Stimulated activated naive CD8-positive, alpha-beta T cell treated with anti-CD3 and anti-CD28 coated beads, Interleukin-15, Interleukin-2, amounts not matched to agents 100 ng/mL and 50 ng/mL, for 24 hours (primary cell): ENCODE measurements around the gene PHLDB1.

Source experiments
- H3K27ac Mint-ChIP-seq: one replicate; pipeline ENCODE4 v1.8.0; 2021; ENCODE audit warnings: mild to moderate bottlenecking, mixed read lengths
- H3K27me3 Mint-ChIP-seq: one replicate; pipeline ENCODE4 v1.8.0; 2021; ENCODE audit warnings: mixed read lengths
- H3K36me3 Mint-ChIP-seq: one replicate; pipeline ENCODE4 v1.8.0; 2021; ENCODE audit warnings: low read depth, mixed read lengths
- H3K4me1 Mint-ChIP-seq: one replicate; pipeline ENCODE4 v1.8.0; 2021; ENCODE audit warnings: low read depth, mixed read lengths
- H3K4me3 Mint-ChIP-seq: one replicate; pipeline ENCODE4 v1.8.0; 2021; ENCODE audit warnings: mild to moderate bottlenecking, mixed read lengths
- H3K9me3 Mint-ChIP-seq: one replicate; pipeline ENCODE4 v1.8.0; 2021; ENCODE audit warnings: mixed read lengths

PHLDB1 gene

GRCh38 chr11:118625976-118626375 lies 18.6 kb downstream of the PHLDB1 start:
- peaks cover 6% of the 10 kb centered on the region for H3K4me1 Mint-ChIP-seq
- H3K27ac Mint-ChIP-seq = no peak overlapping the region
- no peaks in the 10 kb centered on the region for H3K36me3 Mint-ChIP-seq
- no peaks in the 10 kb centered on the region for H3K9me3 Mint-ChIP-seq
- H3K27me3 Mint-ChIP-seq = peaks cover 9% of the 10 kb centered on the region
- H3K4me3 Mint-ChIP-seq = no peak overlapping the region

- Mint-ChIP-seq H3K9me3 (no peaks in the 10 kb centered on the region), H3K4me1 (no peaks in the 10 kb centered on the region), H3K27me3 (peaks cover 4% of the 10 kb centered on the region), H3K36me3 (no peaks in the 10 kb centered on the region), H3K27ac (no peak overlapping the region), H3K4me3 (no peak overlapping the region)
These were observed 20.2 kb downstream of the PHLDB1 start for GRCh38 chr11:118627566-118627965.

- Mint-ChIP-seq H3K36me3 (no peaks in the 10 kb centered on the region), H3K9me3 (no peaks in the 10 kb centered on the region), H3K27me3 (no peaks in the 10 kb centered on the region), H3K4me1 (no peaks in the 10 kb centered on the region), H3K27ac (no peak overlapping the region), H3K4me3 (no peak overlapping the region)
These were observed 20.6 kb downstream of the PHLDB1 start for GRCh38 chr11:118628031-118628430.

- H3K9me3 Mint-ChIP-seq = no peaks in the 10 kb centered on the region
- H3K4me1 Mint-ChIP-seq = no peaks in the 10 kb centered on the region
- H3K27ac Mint-ChIP-seq = no peak overlapping the region
- no peak overlapping the region for H3K4me3 Mint-ChIP-seq
- H3K27me3 Mint-ChIP-seq = no peaks in the 10 kb centered on the region
- H3K36me3 Mint-ChIP-seq = no peaks in the 10 kb centered on the region
These were observed 21.0 kb downstream of the PHLDB1 start for GRCh38 chr11:118628432-118628831.

- Mint-ChIP-seq H3K4me1 (no peaks in the 10 kb centered on the region), H3K36me3 (no peaks in the 10 kb centered on the region), H3K27ac (no peak overlapping the region), H3K9me3 (no peaks in the 10 kb centered on the region), H3K27me3 (no peaks in the 10 kb centered on the region), H3K4me3 (no peak overlapping the region)
These were observed 21.6 kb downstream of the PHLDB1 start for GRCh38 chr11:118628861-118629549.

GRCh38 chr11:118629761-118630661 lies 22.6 kb downstream of the PHLDB1 start:
- Mint-ChIP-seq H3K9me3 (no peaks in the 10 kb centered on the region), H3K4me1 (no peaks in the 10 kb centered on the region), H3K4me3 (no peak overlapping the region), H3K36me3 (no peaks in the 10 kb centered on the region), H3K27ac (no peak overlapping the region), H3K27me3 (no peaks in the 10 kb centered on the region)

- H3K27ac Mint-ChIP-seq = no peak overlapping the region
- H3K4me1 Mint-ChIP-seq = no peaks in the 10 kb centered on the region
- no peaks in the 10 kb centered on the region for H3K36me3 Mint-ChIP-seq
- H3K27me3 Mint-ChIP-seq = no peaks in the 10 kb centered on the region
- H3K9me3 Mint-ChIP-seq = no peaks in the 10 kb centered on the region
- no peak overlapping the region for H3K4me3 Mint-ChIP-seq
These were observed 23.9 kb downstream of the PHLDB1 start for GRCh38 chr11:118631142-118631909.

- Mint-ChIP-seq H3K27ac (no peak overlapping the region), H3K27me3 (no peaks in the 10 kb centered on the region)
These were observed 25.3 kb downstream of the PHLDB1 start for GRCh38 chr11:118632577-118633318.

GRCh38 chr11:118633319-118633690 lies 25.9 kb downstream of the PHLDB1 start:
- Mint-ChIP-seq H3K4me3 (no peak overlapping the region), H3K27ac (no peak overlapping the region), H3K27me3 (no peaks in the 10 kb centered on the region), H3K9me3 (no peaks in the 10 kb centered on the region), H3K4me1 (no peaks in the 10 kb centered on the region), H3K36me3 (no peaks in the 10 kb centered on the region)

More at GRCh38 chr11:118632577-118633318, 25.3 kb downstream of the PHLDB1 start:
- Mint-ChIP-seq H3K4me3 (no peak overlapping the region), H3K4me1 (no peaks in the 10 kb centered on the region), H3K36me3 (no peaks in the 10 kb centered on the region), H3K9me3 (no peaks in the 10 kb centered on the region)

GRCh38 chr11:118633979-118634378 lies 26.6 kb downstream of the PHLDB1 start:
- Mint-ChIP-seq H3K27me3 (no peaks in the 10 kb centered on the region), H3K4me1 (no peaks in the 10 kb centered on the region), H3K4me3 (no peak overlapping the region), H3K27ac (no peak overlapping the region), H3K9me3 (no peaks in the 10 kb centered on the region), H3K36me3 (no peaks in the 10 kb centered on the region)

GRCh38 chr11:118634431-118635236 lies 27.2 kb downstream of the PHLDB1 start:
- Mint-ChIP-seq H3K4me3 (no peak overlapping the region), H3K36me3 (no peaks in the 10 kb centered on the region), H3K4me1 (no peaks in the 10 kb centered on the region), H3K9me3 (no peaks in the 10 kb centered on the region), H3K27ac (no peak overlapping the region), H3K27me3 (no peaks in the 10 kb centered on the region)

- no peak overlapping the region for H3K27ac Mint-ChIP-seq
- no peak overlapping the region for H3K4me3 Mint-ChIP-seq
- H3K9me3 Mint-ChIP-seq = no peaks in the 10 kb centered on the region
- H3K36me3 Mint-ChIP-seq = no peaks in the 10 kb centered on the region
- H3K4me1 Mint-ChIP-seq = no peaks in the 10 kb centered on the region
- H3K27me3 Mint-ChIP-seq = no peaks in the 10 kb centered on the region
These were observed 27.8 kb downstream of the PHLDB1 start for GRCh38 chr11:118635237-118635591.

GRCh38 chr11:118635642-118636041 lies 28.2 kb downstream of the PHLDB1 start:
- Mint-ChIP-seq H3K36me3 (no peaks in the 10 kb centered on the region), H3K4me1 (no peaks in the 10 kb centered on the region), H3K27me3 (no peaks in the 10 kb centered on the region), H3K4me3 (no peak overlapping the region), H3K9me3 (no peaks in the 10 kb centered on the region), H3K27ac (no peak overlapping the region)
